Colonic mucosa (tissue), 4 donors: ENCODE data around the gene MOGAT2. TPM values are rescaled to one million over a fixed set of nuclear protein-coding genes. Genes with fewer than 3 reads are reported as not detected.
A peak's percentile ranks its signal among the peaks of the same experiment; 100 is the strongest.

Source experiments
- DNase-seq: peaks from one replicate; pipeline ENCODE4 v3.0.0-alpha.2; 2020
- H3K27ac ChIP-seq: fragments of 200-600 bp; one replicate; pipeline ENCODE4 v1.8.0; 2021
- H3K27me3 ChIP-seq: fragments of 200-600 bp; one replicate; pipeline ENCODE4 v1.8.0; 2021
- H3K36me3 ChIP-seq: fragments of 200-600 bp; one replicate; pipeline ENCODE4 v1.8.0; 2021
- H3K4me1 ChIP-seq: fragments of 200-600 bp; one replicate; pipeline ENCODE4 v1.8.0; 2021; ENCODE audit warnings: mild to moderate bottlenecking
- H3K4me3 ChIP-seq: fragments of 200-600 bp; one replicate; pipeline ENCODE4 v1.8.0; 2021
- H3K9ac ChIP-seq, 2 donors: one replicate each; pipeline ENCODE4 v1.7.0; 2013; ENCODE audit warnings: control low read depth in 2 of 2, low read depth in 2 of 2, low read length in 2 of 2
- H3K9me3 ChIP-seq: fragments of 200-600 bp; one replicate; pipeline ENCODE4 v1.8.0; 2021
- CTCF ChIP-seq: fragments of 200-600 bp; IDR thresholded peaks from one replicate; pipeline ENCODE4 v1.8.0; 2022; ENCODE audit warnings: antibody characterized with exemption, mild to moderate bottlenecking
- intact Hi-C: fragments of 100-400 bp; cut with DNase I; formaldehyde crosslinking; loops from one replicate; pipeline ENCODE4 v1.14.1; 2022
- total RNA-seq, 2 donors: library from RNA; stranded (reverse); fragmentation: NEBNext Ultra II Directional in 1 of 2; extraction: Animal tissue kit (Norgen Biotek cat#: 25700) in 1 of 2; gene quantifications; one replicate each; pipeline ENCODE4 v1.2.1, GENCODE V29; 2021
- donor health status: healthy.
- donor health status: DM: no; HTN: no; CAD: no.
- donor health status: DM: no; HTN: no; CAD: no.

Gene MOGAT2
- 100 to 1,000 TPM; 168 to 211 TPM for total RNA-seq

DNA sequence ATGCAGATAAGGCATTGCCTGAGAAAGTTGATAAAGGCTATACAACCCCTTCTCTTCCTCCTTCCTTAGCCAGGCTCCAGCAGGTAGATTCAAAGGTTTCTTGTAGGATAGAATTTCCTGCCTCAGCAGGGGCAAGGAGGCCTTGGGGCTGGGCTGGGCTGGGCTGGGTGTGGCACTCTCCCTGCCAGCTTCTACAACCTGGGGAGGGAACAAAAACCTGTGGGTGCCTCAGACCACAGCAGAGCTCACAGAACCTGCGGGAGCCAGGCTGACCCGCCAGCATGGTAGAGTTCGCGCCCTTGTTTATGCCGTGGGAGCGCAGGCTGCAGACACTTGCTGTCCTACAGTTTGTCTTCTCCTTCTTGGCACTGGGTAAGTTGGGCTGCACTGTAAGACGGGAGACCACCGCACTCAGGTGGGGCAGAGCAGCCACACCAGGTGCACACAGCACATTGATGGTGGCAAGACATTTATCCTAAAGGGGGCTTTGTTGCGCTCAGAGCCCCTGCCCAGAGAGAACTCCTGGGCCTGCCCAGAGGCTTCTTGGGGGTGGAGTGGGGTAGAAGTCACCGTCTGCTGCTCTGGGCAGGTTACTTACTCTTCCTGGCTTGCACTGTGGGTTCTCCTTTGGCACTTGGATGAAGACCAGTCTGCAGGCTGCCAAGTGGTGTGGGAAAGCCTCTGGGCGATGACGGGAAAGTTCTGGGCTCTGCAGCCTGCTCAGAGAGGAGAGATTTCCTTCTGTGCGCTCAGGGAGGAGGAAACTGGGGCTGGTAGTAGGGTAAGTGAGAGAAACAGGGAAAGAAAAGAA, at the start of gene MOGAT2:
Gene MOGAT2, plus strand, starts transcription at position 231 of the 811 bp plus-strand sequence. Its CDS starts 51 bp downstream, at position 282.
- no peaks in the 10 kb centered on the region for H3K36me3 ChIP-seq
- no peak for TF ChIP-seq CTCF
- intact Hi-C loops = no loop called here
- H3K27me3 ChIP-seq = no peaks in the 10 kb centered on the region
- H3K4me1 ChIP-seq = peaks cover 21% of the 10 kb centered on the region
- peak within 1 kb of the TSS; percentile 93 for H3K27ac ChIP-seq
- H3K4me3 ChIP-seq = peak within 1 kb of the TSS; percentile 21
- H3K9ac ChIP-seq = peak within 1 kb of the TSS; percentile 68 to 87
- H3K9me3 ChIP-seq = no peaks in the 10 kb centered on the region
- DNase-seq = peak; percentile 87

DNA sequence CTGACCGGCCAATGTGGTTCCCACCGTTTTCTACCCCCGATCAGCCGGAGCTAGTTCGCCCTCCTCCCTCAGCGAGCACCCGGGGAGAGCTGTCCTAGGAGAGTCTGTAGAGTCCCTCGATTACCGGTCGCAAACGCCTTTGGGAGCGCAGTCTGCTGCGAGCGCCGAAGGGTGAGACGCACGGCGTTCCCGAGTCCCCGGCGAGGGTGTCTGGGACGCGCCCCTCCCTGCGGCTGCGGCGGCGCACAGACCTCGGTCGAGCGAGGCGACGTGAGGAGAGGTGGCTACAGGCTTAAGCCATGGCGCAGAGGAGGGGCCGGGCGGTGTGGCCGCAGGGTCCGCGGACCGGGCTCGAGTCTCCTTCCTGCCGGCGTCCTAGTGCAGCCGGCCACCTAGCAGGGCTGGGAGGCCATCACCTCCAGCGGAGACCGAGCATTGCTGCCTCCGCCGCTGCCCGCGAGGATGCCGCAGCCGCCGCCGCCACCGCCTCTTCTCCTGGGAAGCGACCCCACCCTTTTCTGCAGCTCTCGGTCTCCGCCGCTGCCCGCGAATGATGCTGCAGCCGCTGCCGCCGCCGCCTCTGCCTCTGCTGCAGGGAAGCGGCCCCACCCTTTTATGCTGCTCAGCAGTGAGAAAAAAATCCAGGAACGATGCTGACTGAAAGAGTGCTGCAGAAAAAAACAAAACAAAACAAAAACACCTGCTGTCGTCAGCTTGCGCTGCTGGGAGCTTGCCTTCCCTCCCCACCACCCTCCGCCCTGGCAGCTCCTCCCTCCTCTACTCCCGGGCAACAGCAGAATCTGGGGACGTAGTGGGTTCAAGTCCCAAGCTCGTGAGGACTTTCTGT, 49.0 kb upstream of the MOGAT2 start, which contains the start of gene MAP6:
Gene MAP6, minus strand, starts transcription at position 588 of the 847 bp plus-strand sequence. CDS start 669 bp downstream, outside the sequence.
- H3K4me3 ChIP-seq = peak within 1 kb of the TSS; percentile 37
- intact Hi-C loops = no loop called here
- peak; percentile 26 for DNase-seq
- peaks cover 4% of the 10 kb centered on the region for H3K4me1 ChIP-seq
- no peak within 1 kb of the TSS for H3K27ac ChIP-seq
- H3K9me3 ChIP-seq = no peaks in the 10 kb centered on the region
- H3K36me3 ChIP-seq = no peaks in the 10 kb centered on the region
- TF ChIP-seq CTCF = no peak
- H3K27me3 ChIP-seq = peaks cover 36% of the 10 kb centered on the region
- H3K9ac ChIP-seq = peak within 1 kb of the TSS; percentile 26 to 41

GRCh38 chr11:75673977-75674582, 43.6 kb upstream of the MOGAT2 start:
- Histone ChIP-seq H3K27ac (no peak overlapping the region), H3K9ac (no peak overlapping the region), H3K27me3 (peaks cover 14% of the 10 kb centered on the region), H3K9me3 (no peaks in the 10 kb centered on the region), H3K4me3 (no peak overlapping the region), H3K4me1 (no peaks in the 10 kb centered on the region), H3K36me3 (no peaks in the 10 kb centered on the region)
- TF ChIP-seq CTCF = no peak
- no peak for DNase-seq
- intact Hi-C loops = no loop called here

GRCh38 chr11:75677275-75677674, 40.4 kb upstream of the MOGAT2 start:
- Histone ChIP-seq H3K4me1 (no peaks in the 10 kb centered on the region), H3K27ac (no peak overlapping the region), H3K4me3 (no peak overlapping the region), H3K9ac (no peak overlapping the region), H3K36me3 (no peaks in the 10 kb centered on the region), H3K27me3 (no peaks in the 10 kb centered on the region), H3K9me3 (no peaks in the 10 kb centered on the region)
- intact Hi-C loops = no loop called here
- no peak for DNase-seq
- TF ChIP-seq CTCF = no peak

DNA sequence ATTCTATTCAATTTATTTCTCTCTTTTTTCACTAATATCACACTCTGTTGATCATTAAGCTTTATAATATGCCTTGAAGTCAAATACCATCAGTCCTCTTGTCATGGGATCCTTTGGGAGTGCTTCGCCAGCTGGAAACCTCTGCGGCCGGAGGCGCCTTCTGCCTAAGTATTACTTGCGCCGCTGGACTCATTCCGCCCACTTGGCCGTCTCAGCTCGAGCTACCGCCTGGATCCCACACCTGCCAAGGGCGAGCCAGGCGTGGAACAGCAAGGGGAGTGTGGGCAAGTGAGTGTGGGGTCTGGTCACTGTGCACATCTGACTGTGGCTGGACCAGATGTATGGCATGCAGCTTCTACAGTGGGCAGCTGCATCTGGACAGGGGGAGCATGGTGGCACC, 39.7 kb upstream of the MOGAT2 start:
- TF ChIP-seq CTCF = no peak
- Histone ChIP-seq H3K27ac (no peak overlapping the region), H3K4me1 (no peaks in the 10 kb centered on the region), H3K4me3 (no peak overlapping the region), H3K36me3 (no peaks in the 10 kb centered on the region), H3K9ac (no peak overlapping the region), H3K9me3 (no peaks in the 10 kb centered on the region), H3K27me3 (no peaks in the 10 kb centered on the region)
- DNase-seq = no peak
- intact Hi-C loops = no loop called here
